HepG2 (cell line): Measurements from ENCODE around the gene SPATC1L. TPM values are rescaled to one million over a fixed set of nuclear protein-coding genes. Genes with fewer than 3 reads are reported as not detected.

Source experiments
- ATAC-seq: fragments of 200-7000 bp; cut with Tn5 transposase; 3 replicates; pipeline ENCODE4 v1.9.1; 2020; ENCODE audit warnings: mild to moderate bottlenecking, moderate library complexity
- BruUV-seq: library from RNA; stranded (reverse); fragments of 400-500 nt; replicated peaks from 2 replicates; lab custom pipeline; 2021; lab: Mats Ljungman, UMichigan
- CTCF ChIA-PET: fragments of 300-600 bp; formaldehyde crosslinking; extraction: SDS; loops from one replicate; lab custom pipeline; 2021; ENCODE audit warnings: low total read pairs, inconsistent platforms, low intra/inter-chr PET ratio; lab: Yijun Ruan, JAX
- POLR2A ChIA-PET: fragments of 350-600 bp; sonication (Branson Sonifier 250); formaldehyde crosslinking; loops from one replicate; lab custom pipeline; 2020; ENCODE audit warnings: antibody characterized with exemption, inconsistent platforms; lab: Yijun Ruan, JAX
- DNase-seq: peaks from one replicate; pipeline ENCODE4 v3.0.0-alpha.2; 2015; ENCODE audit warnings: low spot score
- FAIRE-seq: peaks from 3 replicates; lab custom pipeline; 2011; peaks lifted over from hg19 to GRCh38; lab: Jason Lieb, UNC
- H2AFZ ChIP-seq: one replicate; pipeline ENCODE4 v1.6.1; 2011; ENCODE audit warnings: low read length, inconsistent platforms
- H3K27ac ChIP-seq: fragments of 300-600 bp; 3 replicates; pipeline ENCODE4 v1.8.0; 2011; ENCODE audit warnings: mixed run types, mild to moderate bottlenecking, mixed read lengths, low read length, inconsistent platforms; ENCODE audit not compliant: insufficient read depth; ENCODE audit errors: extremely low read length
- H3K27me3 ChIP-seq, 2 experiments: fragments of 200-600 bp in 1 of 2; 2 replicates in 1 of 2; 3 replicates in 1 of 2; pipeline versions ENCODE4 v1.6.0 to v1.8.0; 2011; ENCODE audit warnings: low read length in 2 of 2, mild to moderate bottlenecking in 2 of 2, moderate library complexity in 2 of 2, inconsistent platforms in 1 of 2; ENCODE audit not compliant: insufficient read depth in 2 of 2, control insufficient read depth in 1 of 2
- H3K36me3 ChIP-seq, 2 experiments: fragments of 200-600 bp in 1 of 2; replicated peaks in 1 of 2; 2 replicates in 1 of 2; 3 replicates in 1 of 2; pipeline versions ENCODE4 v1.5.1 to v1.8.0; 2011; ENCODE audit warnings: low read length in 2 of 2, inconsistent platforms in 1 of 2; ENCODE audit not compliant: insufficient read depth in 2 of 2, control insufficient read depth in 1 of 2
- H3K4me1 ChIP-seq: 2 replicates; pipeline ENCODE4 v1.5.1; 2012; ENCODE audit warnings: low read length, inconsistent platforms; ENCODE audit not compliant: insufficient read depth
- H3K4me2 ChIP-seq: 2 replicates; pipeline ENCODE4 v1.6.0; 2011; ENCODE audit warnings: low read depth, low read length, inconsistent platforms
- H3K4me3 ChIP-seq, 3 experiments: fragments of 200-600 bp in 1 of 3; sonication (generic), shearing (Covaris generic) in 1 of 3; replicated peaks in 1 of 3; 2 replicates each; pipeline ENCODE4 v1.5.1; 2011 to 2016; ENCODE audit warnings: low read length in 3 of 3, inconsistent platforms in 2 of 3, low read depth in 2 of 3, mild to moderate bottlenecking in 2 of 3, control low read depth in 1 of 3, mixed read lengths in 1 of 3; ENCODE audit not compliant: insufficient read depth in 1 of 3
- H3K79me2 ChIP-seq: one replicate; pipeline ENCODE4 v1.6.1; 2011; ENCODE audit warnings: low read length, inconsistent platforms; ENCODE audit not compliant: insufficient read depth
- H3K9ac ChIP-seq: 2 replicates; pipeline ENCODE4 v1.6.0; 2011; ENCODE audit warnings: mild to moderate bottlenecking, low read depth, low read length, inconsistent platforms; ENCODE audit not compliant: insufficient read depth
- H3K9me3 ChIP-seq: 2 replicates; pipeline ENCODE4 v1.5.1; 2012; ENCODE audit warnings: mild to moderate bottlenecking, low read length
- H4K20me1 ChIP-seq: 2 replicates; pipeline ENCODE4 v1.6.0; 2011; ENCODE audit warnings: inconsistent platforms, mild to moderate bottlenecking, low read length, moderate library complexity; ENCODE audit not compliant: insufficient read depth
- KDM2A ChIP-seq: sonication (generic); formaldehyde crosslinking; IDR thresholded peaks from 2 replicates; pipeline ENCODE4 v1.4.0; 2020; ENCODE audit warnings: low read depth, missing genetic modification reagents, borderline replicate concordance
- KIAA2018 ChIP-seq: sonication (generic); formaldehyde crosslinking; IDR thresholded peaks from 2 replicates; pipeline ENCODE4 v1.5.0; 2020; ENCODE audit warnings: mild to moderate bottlenecking, missing genetic modification reagents, borderline replicate concordance
- MIXL1 ChIP-seq: IDR thresholded peaks from 2 replicates; pipeline ENCODE4 v1.6.1; 2016
- ONECUT2 ChIP-seq: sonication (generic); formaldehyde crosslinking; IDR thresholded peaks from 2 replicates; pipeline ENCODE4 v1.4.0; 2020; ENCODE audit warnings: missing genetic modification reagents
- ZNF614 ChIP-seq: IDR thresholded peaks from 2 replicates; pipeline ENCODE4 v1.6.1; 2018; ENCODE audit warnings: missing biosample characterization, missing genetic modification reagents, inconsistent platforms, borderline replicate concordance
- ZNF616 ChIP-seq: sonication (generic); formaldehyde crosslinking; IDR thresholded peaks from 2 replicates; pipeline ENCODE4 v1.5.0; 2020; ENCODE audit warnings: low read depth, mild to moderate bottlenecking, missing genetic modification reagents
- WGBS: methylation state at CpG from one replicate; pipeline ENCODE4 v1.1.6; 2017; ENCODE audit warnings: low lambda C conversion rate; 5-methylcytosine and 5-hydroxymethylcytosine counted together
- in situ Hi-C: cut with HindIII; loops from 2 replicates; pipeline ENCODE4 v1.10.0; 2017; ENCODE audit warnings: low pct_unique_long_range_greater_than_20kb; ENCODE audit not compliant: extremely low pct_ligation_motif_present
- intact Hi-C: fragments of 100-400 bp; cut with micrococcal nuclease; formaldehyde crosslinking; loops from one replicate; pipeline ENCODE4 v1.10.0; 2022; ENCODE audit not compliant: unreplicated experiment
- polyA plus RNA-seq, 8 experiments: library from polyadenylated mRNA; depleted of rRNA in 3 of 8; stranded (reverse) in 7 of 8; unstranded in 1 of 8; fragments of >200 nt; fragmentation: Illumina TruSeq in 4 of 8; extraction: Trizol in 4 of 8; gene quantifications; 2 replicates each; pipeline versions ENCODE4 v1.2.1 to v1.2.3, GENCODE V29; 2011 to 2016; ENCODE audit warnings: low read depth in 4 of 8, missing spikeins in 1 of 8, mixed read lengths in 1 of 8; ENCODE audit not compliant: insufficient read depth in 1 of 8
- total RNA-seq, 5 experiments: library from RNA; depleted of rRNA; stranded (reverse); fragments of >200 nt; fragmentation: Illumina TruSeq; extraction: Trizol; gene quantifications; 2 replicates each; pipeline ENCODE4 v1.2.3, GENCODE V29; 2016; ENCODE audit warnings: low read depth in 1 of 5

Gene SPATC1L
- total and polyA plus RNA-seq, 2 of the 13 experiments (the other 11 are each of a cell fraction or from before 2014, with no cell fraction given), result 1.4 to 3.3 TPM

GRCh38 chr21:46126309-46127238 is 57.7 kb downstream of the SPATC1L start:
- TF ChIP-seq MIXL1 (CRISPR knock-in tag) (no peak), KIAA2018 (CRISPR knock-in tag) (no peak), ZNF614 (CRISPR knock-in tag) (no peak), ONECUT2 (CRISPR knock-in tag) (no peak), ZNF616 (CRISPR knock-in tag) (no peak), KDM2A (CRISPR knock-in tag) (no peak)
- Histone ChIP-seq H3K27me3 (peaks cover 1 to 2% of the 10 kb centered on the region in 2 experiments; a peak in 1 of 5 replicates), H3K27ac (no peak overlapping the region), H3K4me2 (no peak overlapping the region), H3K4me1 (no peaks in the 10 kb centered on the region), H3K9me3 (no peaks in the 10 kb centered on the region), H3K9ac (no peak overlapping the region), H3K4me3 (no peak overlapping the region), H3K36me3 (no peaks in the 10 kb centered on the region), H4K20me1 (no peaks in the 10 kb centered on the region), H3K79me2 (no peaks in the 10 kb centered on the region), H2AFZ (no peak overlapping the region)
- in situ Hi-C loops (no loop called here), intact Hi-C loops (no loop called here)
- no TSS peak for BruUV-seq
- DNase-seq (no peak), ATAC-seq (no peak; the same call in 2 of the 3 replicates), FAIRE-seq (no peak)
- 61% methylated on average over 2 of the region's 32 CpGs for WGBS
- CTCF ChIA-PET, result no interaction called here
- POLR2A ChIA-PET, result no interaction called here
